Common myeloid progenitor, CD34-positive (primary cell): ENCODE results near the gene DCAF11.

Experiments
- CTCF ChIA-PET: fragments of 350-600 bp; sonication (Branson Sonifier 250); formaldehyde crosslinking; loops from one replicate; lab custom pipeline; 2021; ENCODE audit warnings: antibody characterized with exemption; lab: Charles Lee
- POLR2A ChIA-PET: fragments of 350-600 bp; sonication (Branson Sonifier 250); formaldehyde crosslinking; loops from one replicate; lab custom pipeline; 2021; ENCODE audit warnings: antibody characterized with exemption; lab: Charles Lee
- DNase-seq, 3 donors: peaks; one replicate each; pipeline versions ENCODE4 v3.0.0 to v3.0.0-alpha.2; 2013
- H3K27ac ChIP-seq, 2 experiments: 1 replicate in 1 of 2; 2 replicates in 1 of 2; pipeline ENCODE4 v1.7.0; 2013; ENCODE audit warnings: inconsistent platforms in 2 of 2, low read length in 2 of 2, mild to moderate bottlenecking in 2 of 2, low read depth in 1 of 2, moderate library complexity in 1 of 2; ENCODE audit not compliant: severe bottlenecking in 2 of 2, insufficient read depth in 1 of 2, poor library complexity in 1 of 2
- H3K27me3 ChIP-seq, 5 experiments: replicated peaks in 2 of 5; 1 replicate in 3 of 5; 2 replicates in 2 of 5; pipeline versions ENCODE4 v1.6.1 to v1.7.0; 2013; ENCODE audit warnings: low read length in 4 of 5, mild to moderate bottlenecking in 2 of 5, moderate library complexity in 2 of 5, inconsistent platforms in 1 of 5; ENCODE audit not compliant: insufficient read depth in 5 of 5, control insufficient read depth in 4 of 5
- H3K36me3 ChIP-seq, 4 experiments: 1 replicate in 2 of 4; 2 replicates in 2 of 4; pipeline versions ENCODE4 v1.6.1 to v1.7.0; 2013; ENCODE audit warnings: low read length in 3 of 4, control low read depth in 1 of 4, mild to moderate bottlenecking in 1 of 4; ENCODE audit not compliant: control insufficient read depth in 4 of 4, insufficient read depth in 4 of 4
- H3K4me1 ChIP-seq, 4 experiments: 1 replicate in 3 of 4; 2 replicates in 1 of 4; pipeline versions ENCODE4 v1.6.1 to v1.7.1; 2013; ENCODE audit warnings: low read length in 3 of 4, mild to moderate bottlenecking in 3 of 4, control low read depth in 1 of 4, inconsistent platforms in 1 of 4, moderate library complexity in 1 of 4; ENCODE audit not compliant: control insufficient read depth in 4 of 4, insufficient read depth in 4 of 4; ENCODE audit errors: control extremely low read depth in 1 of 4
- H3K4me3 ChIP-seq, 7 experiments: 1 replicate in 4 of 7; 2 replicates in 3 of 7; pipeline versions ENCODE4 v1.5.1 to v1.7.0; 2013; ENCODE audit warnings: mild to moderate bottlenecking in 7 of 7, low read length in 6 of 7, moderate library complexity in 6 of 7, inconsistent platforms in 2 of 7, low read depth in 2 of 7, control low read depth in 1 of 7; ENCODE audit not compliant: insufficient read depth in 4 of 7, control insufficient read depth in 1 of 7; ENCODE audit errors: extremely low read depth in 1 of 7
- H3K9me3 ChIP-seq, 5 experiments: 1 replicate in 4 of 5; 2 replicates in 1 of 5; pipeline versions ENCODE4 v1.6.1 to v1.7.1; 2013; ENCODE audit warnings: low read length in 4 of 5, mild to moderate bottlenecking in 2 of 5, inconsistent platforms in 1 of 5, low read depth in 1 of 5, moderate library complexity in 1 of 5; ENCODE audit not compliant: control insufficient read depth in 4 of 5, insufficient read depth in 2 of 5; ENCODE audit errors: control extremely low read depth in 1 of 5
- WGBS: methylation state at CpG from one replicate; pipeline ENCODE4 v1.1.5; 2013; ENCODE audit not compliant: insufficient coverage; 5-methylcytosine and 5-hydroxymethylcytosine counted together

DCAF11 gene

GRCh38 chr14:24069411-24069735, 45.2 kb upstream of the DCAF11 start:
- H3K27ac ChIP-seq, result no peak overlapping the region
- no peak for DNase-seq
- H3K4me1 ChIP-seq, result no peaks in the 10 kb centered on the region
- H3K27me3 ChIP-seq, result peaks cover 0 to 8% (median 0%) of the 10 kb centered on the region in 5 experiments
- 89% methylated on average over 5 of the region's 6 CpGs for WGBS
- no peaks in the 10 kb centered on the region for H3K36me3 ChIP-seq
- H3K4me3 ChIP-seq, result no peak overlapping the region
- POLR2A ChIA-PET, result no interaction called here
- H3K9me3 ChIP-seq, result no peaks in the 10 kb centered on the region
- CTCF ChIA-PET, result interaction anchor here (0.9 to 5.7 kb wide), 3 partner anchors 13 to 22 kb away, joined by 3 to 49 read pairs (median 7); no protein-coding TSS in a partner anchor

DNA sequence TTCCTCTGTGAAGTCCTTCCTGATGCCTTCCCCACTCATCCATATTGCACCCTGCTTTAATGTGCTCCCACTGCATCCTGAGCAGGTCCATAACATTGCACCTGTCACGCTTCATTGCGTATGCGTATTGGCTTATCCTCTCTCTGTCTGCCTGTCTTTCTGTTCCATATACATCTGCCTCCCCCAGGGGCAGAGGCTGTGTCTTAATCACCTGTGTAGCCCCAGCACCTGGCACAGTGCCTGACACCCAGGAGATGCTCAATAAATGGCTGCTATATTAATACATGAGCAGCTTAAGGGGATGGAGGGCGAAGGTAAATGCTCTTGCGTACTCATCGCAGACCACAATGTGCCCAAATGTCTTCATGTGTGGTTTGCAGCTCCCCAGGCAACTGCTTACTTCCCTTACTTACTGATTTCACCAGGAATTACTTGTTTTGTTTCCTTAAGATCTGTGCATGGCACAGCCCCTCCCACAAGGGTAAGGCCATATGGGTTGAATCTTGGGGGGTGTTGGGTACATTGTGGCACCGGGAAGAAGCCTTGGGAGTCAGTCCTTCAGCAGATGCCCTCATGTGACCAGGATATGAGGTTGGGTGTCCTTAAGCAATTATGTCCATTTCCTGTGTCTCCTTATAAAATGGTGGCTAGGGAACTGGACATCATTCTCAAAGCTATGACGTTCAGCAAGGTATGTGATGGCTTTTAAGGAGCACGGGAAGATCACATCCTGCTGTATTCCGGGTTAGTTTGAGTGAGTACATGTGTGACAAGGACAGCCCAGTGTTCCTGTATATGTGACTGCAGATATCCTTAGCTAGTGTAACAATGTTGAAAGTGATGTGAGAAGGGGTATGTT, 44.1 kb upstream of the DCAF11 start:
- Histone ChIP-seq H3K27ac (no peak overlapping the region), H3K9me3 (no peaks in the 10 kb centered on the region), H3K27me3 (peaks cover 0 to 8% (median 0%) of the 10 kb centered on the region in 5 experiments), H3K36me3 (no peaks in the 10 kb centered on the region), H3K4me3 (no peak overlapping the region), H3K4me1 (no peaks in the 10 kb centered on the region)
- 94% methylated on average over 9 of the region's 10 CpGs for WGBS
- ChIA-PET POLR2A (interaction anchor here (1.4 kb wide), 1 partner anchor 9 kb away, joined by 3 read pairs; no protein-coding TSS in a partner anchor), CTCF (interaction anchor here (1.1 to 5.7 kb wide), 3 partner anchors 14 to 22 kb away, joined by 4 to 49 read pairs (median 7); no protein-coding TSS in a partner anchor)
- no peak for DNase-seq

- DNase-seq, result no peak
- ChIA-PET POLR2A (interaction anchor here (1.4 kb wide), 1 partner anchor 8 kb away, joined by 3 read pairs; no protein-coding TSS in a partner anchor), CTCF (interaction anchor here (1.1 to 5.7 kb wide), 3 partner anchors 15 to 22 kb away, joined by 4 to 49 read pairs (median 7); no protein-coding TSS in a partner anchor)
These were observed 43.4 kb upstream of the DCAF11 start, which contains the start of gene CPNE6 for GRCh38 chr14:24071144-24071697. TSS of gene CPNE6 (plus strand) at chr14:24071562. CDS start at chr14:24072937, 1,375 bp downstream.

GRCh38 chr14:24071836-24072430, 42.6 kb upstream of the DCAF11 start:
- H3K27ac ChIP-seq, result no peak overlapping the region
- CTCF ChIA-PET, result interaction anchor here (0.6 to 5.7 kb wide), 4 partner anchors 9 to 132 kb away, joined by 3 to 49 read pairs (median 8); no protein-coding TSS in a partner anchor
- POLR2A ChIA-PET, result no interaction called here
- no peak for DNase-seq
- no peaks in the 10 kb centered on the region for H3K4me1 ChIP-seq
- H3K4me3 ChIP-seq, result no peak overlapping the region
- 81% methylated on average over 9 of the region's 12 CpGs for WGBS
- no peaks in the 10 kb centered on the region for H3K9me3 ChIP-seq
- H3K36me3 ChIP-seq, result no peaks in the 10 kb centered on the region
- peaks cover 0 to 8% (median 0%) of the 10 kb centered on the region in 5 experiments for H3K27me3 ChIP-seq

More at GRCh38 chr14:24071144-24071697, 43.4 kb upstream of the DCAF11 start, which contains the start of gene CPNE6:
- Histone ChIP-seq H3K4me1 (no peaks in the 10 kb centered on the region), H3K27me3 (peaks cover 0 to 8% (median 0%) of the 10 kb centered on the region in 5 experiments), H3K36me3 (no peaks in the 10 kb centered on the region), H3K4me3 (no peak within 1 kb of the TSS), H3K9me3 (no peaks in the 10 kb centered on the region), H3K27ac (no peak within 1 kb of the TSS)
- 87% methylated on average over 12 of the region's 19 CpGs for WGBS

DNA sequence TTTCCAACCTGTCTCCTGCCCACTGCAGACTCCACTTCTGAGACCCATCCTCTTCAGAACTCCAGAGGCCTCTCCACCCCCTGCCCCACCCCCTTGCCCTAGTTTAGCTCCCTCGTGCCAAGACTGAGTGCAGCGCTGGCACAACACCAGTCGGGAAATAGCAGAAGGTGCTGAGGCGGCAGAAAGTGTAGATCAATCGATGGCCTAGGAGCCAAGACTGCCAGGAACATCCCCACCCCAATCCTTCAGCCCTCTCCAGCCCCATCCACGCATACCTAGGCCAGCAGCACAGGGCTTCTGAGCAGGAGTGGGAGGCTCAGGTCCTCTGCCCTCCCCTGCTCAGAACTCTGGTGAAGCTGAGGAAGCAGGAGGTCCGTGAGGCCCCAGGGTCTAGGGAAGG, 42.1 kb upstream of the DCAF11 start:
- no peaks in the 10 kb centered on the region for H3K36me3 ChIP-seq
- H3K27me3 ChIP-seq, result peaks cover 0 to 8% (median 0%) of the 10 kb centered on the region in 5 experiments
- no peak overlapping the region for H3K4me3 ChIP-seq
- H3K4me1 ChIP-seq, result no peaks in the 10 kb centered on the region
- ChIA-PET POLR2A (no interaction called here), CTCF (interaction anchor here (0.6 to 5.7 kb wide), 4 partner anchors 10 to 132 kb away, joined by 3 to 49 read pairs (median 8); no protein-coding TSS in a partner anchor)
- WGBS, result 100% methylated on average over 3 of the region's 7 CpGs
- no peak for DNase-seq
- no peaks in the 10 kb centered on the region for H3K9me3 ChIP-seq
- no peak overlapping the region for H3K27ac ChIP-seq

GRCh38 chr14:24072881-24073877, 41.4 kb upstream of the DCAF11 start:
- DNase-seq, result no peak
- ChIA-PET POLR2A (interaction anchor here (0.6 kb wide), 1 partner anchor 8 kb away, joined by 3 read pairs; no protein-coding TSS in a partner anchor), CTCF (interaction anchor here (0.9 to 5.7 kb wide), 7 partner anchors 11 to 36 kb away, joined by 3 to 49 read pairs (median 5); partner anchors contain the start of gene CARMIL3)
- no peaks in the 10 kb centered on the region for H3K9me3 ChIP-seq
- WGBS, result 98% methylated on average over 18 of the region's 26 CpGs
- H3K27me3 ChIP-seq, result peaks cover 0 to 8% (median 0%) of the 10 kb centered on the region in 5 experiments
- no peak overlapping the region for H3K4me3 ChIP-seq
- no peak overlapping the region for H3K27ac ChIP-seq
- no peaks in the 10 kb centered on the region for H3K36me3 ChIP-seq
- no peaks in the 10 kb centered on the region for H3K4me1 ChIP-seq
